ENCODE measurements around the gene OPA1. TPM values are rescaled to one million over a fixed set of nuclear protein-coding genes. Genes with fewer than 3 reads are reported as not detected.

Gene OPA1
- total RNA-seq = 10 to 100 TPM; 29.3 to 48.1 (median 44.6) TPM

GRCh38 chr3:193592841-193593667, at the start of gene OPA1:
TSS of gene OPA1 (plus strand) at chr3:193593208. CDS start at chr3:193593378, 170 bp downstream.
- H3K4me3 ChIP-seq = peak within 1 kb of the TSS; percentile 70 to 95 (median 88)
- intact Hi-C loops (cut with DNase I) = no loop called here
- no peaks in the 10 kb centered on the region for H3K9me3 ChIP-seq
- peak; percentile 80 for DNase-seq
- no peaks in the 10 kb centered on the region for H3K27me3 ChIP-seq
- peak; percentile 10 to 51 (median 18) for TF ChIP-seq CTCF (IDR thresholded peaks at IDR 0.05)
- peak in 3 of 4 donors; percentile 47 to 78 (median 75) for TF ChIP-seq POLR2A (IDR thresholded peaks at IDR 0.05)
- WGBS, 2 donors = 2% methylated on average over 19 to 25 of the region's 55 CpGs
- peaks cover 0 to 19% (median 0%) of the 10 kb centered on the region in 3 donors for H3K36me3 ChIP-seq
- peaks cover 9 to 45% (median 20%) of the 10 kb centered on the region in 3 donors for H3K4me1 ChIP-seq
- peak within 1 kb of the TSS; percentile 89 to 94 (median 92) for H3K27ac ChIP-seq

- H3K4me3 ChIP-seq = no peak overlapping the region
- H3K9me3 ChIP-seq = peaks cover 0 to 4% (median 0%) of the 10 kb centered on the region in 3 donors
- no peak for DNase-seq
- H3K36me3 ChIP-seq = no peaks in the 10 kb centered on the region
- TF ChIP-seq POLR2A (IDR thresholded peaks at IDR 0.05) = no peak
- TF ChIP-seq CTCF (IDR thresholded peaks at IDR 0.05) = no peak
- intact Hi-C loops (cut with DNase I) = no loop called here
- peaks cover 0 to 11% (median 0%) of the 10 kb centered on the region in 3 donors for H3K4me1 ChIP-seq
- no peak overlapping the region for H3K27ac ChIP-seq
- no peaks in the 10 kb centered on the region for H3K27me3 ChIP-seq
- WGBS, 2 donors = 8 to 28% methylated on average over 1 of the region's 1 CpG
Observed at GRCh38 chr3:193544289-193544688, 48.7 kb upstream of the OPA1 start.

GRCh38 chr3:193545304-193545703, 47.7 kb upstream of the OPA1 start:
- peaks cover 0 to 4% (median 0%) of the 10 kb centered on the region in 3 donors for H3K9me3 ChIP-seq
- no peak overlapping the region for H3K4me3 ChIP-seq
- no peak for TF ChIP-seq CTCF (IDR thresholded peaks at IDR 0.05)
- no peak for TF ChIP-seq POLR2A (IDR thresholded peaks at IDR 0.05)
- peaks cover 0 to 11% (median 0%) of the 10 kb centered on the region in 3 donors for H3K4me1 ChIP-seq
- no peak for DNase-seq
- intact Hi-C loops (cut with DNase I) = no loop called here
- no peak overlapping the region for H3K27ac ChIP-seq
- WGBS, 2 donors = 85 to 92% methylated on average over 1 of the region's 1 CpG
- no peaks in the 10 kb centered on the region for H3K36me3 ChIP-seq
- H3K27me3 ChIP-seq = no peaks in the 10 kb centered on the region

- Histone ChIP-seq H3K27me3 (no peaks in the 10 kb centered on the region), H3K4me3 (no peak overlapping the region), H3K9me3 (peaks cover 0 to 4% (median 0%) of the 10 kb centered on the region in 3 donors), H3K4me1 (peaks cover 0 to 11% (median 0%) of the 10 kb centered on the region in 3 donors), H3K27ac (no peak overlapping the region), H3K36me3 (no peaks in the 10 kb centered on the region)
- no peak for DNase-seq
- TF ChIP-seq POLR2A (IDR thresholded peaks at IDR 0.05) = no peak
- TF ChIP-seq CTCF (IDR thresholded peaks at IDR 0.05) = no peak
- intact Hi-C loops (cut with DNase I) = no loop called here
Observed at GRCh38 chr3:193546129-193546528, 46.9 kb upstream of the OPA1 start.

- H3K4me3 ChIP-seq = no peak overlapping the region
- H3K4me1 ChIP-seq = peaks cover 0 to 11% (median 0%) of the 10 kb centered on the region in 3 donors
- no peaks in the 10 kb centered on the region for H3K27me3 ChIP-seq
- DNase-seq = no peak
- H3K9me3 ChIP-seq = peaks cover 0 to 4% (median 0%) of the 10 kb centered on the region in 3 donors
- 58 to 64% methylated on average over 4 of the region's 4 CpGs for WGBS, 2 donors
- intact Hi-C loops (cut with DNase I) = no loop called here
- no peak overlapping the region for H3K27ac ChIP-seq
- no peaks in the 10 kb centered on the region for H3K36me3 ChIP-seq
- no peak for TF ChIP-seq CTCF (IDR thresholded peaks at IDR 0.05)
- no peak for TF ChIP-seq POLR2A (IDR thresholded peaks at IDR 0.05)
Observed at GRCh38 chr3:193548406-193548805, 44.6 kb upstream of the OPA1 start.

Measured in esophagus squamous epithelium (tissue), 5 donors.